ENCODE data around the gene TENT4A. TPM values are rescaled to one million over a fixed set of nuclear protein-coding genes. Genes with fewer than 3 reads are reported as not detected.

The TENT4A gene
- total RNA-seq, 1 experiment from 2014 or later = 29.2 TPM

- no peak for ATAC-seq
Measured at GRCh38 chr5:6692906-6693305, 20.3 kb upstream of the TENT4A start.

DNA sequence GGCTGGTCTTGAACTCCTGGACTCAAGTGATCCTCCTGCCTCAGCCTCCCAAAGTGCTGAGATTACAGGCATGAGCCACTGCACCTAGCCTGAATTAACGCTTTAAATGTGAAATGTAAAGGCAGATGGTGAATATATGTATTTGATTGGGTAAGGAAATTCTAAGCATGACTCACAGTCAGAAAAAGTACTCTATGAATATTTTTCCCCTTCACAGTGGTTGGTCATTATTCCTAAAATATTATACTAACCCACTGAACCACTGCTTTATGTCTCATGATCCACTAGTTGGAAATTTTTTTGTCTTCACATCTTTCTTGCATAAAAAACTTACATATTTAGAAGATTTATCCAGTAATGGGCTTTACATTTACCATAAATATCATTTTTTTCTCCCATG is 14.5 kb upstream of the TENT4A start:
- ChIA-PET CTCF (no interaction called here), POLR2A (no interaction called here)
- H3K27ac Mint-ChIP-seq = no peak overlapping the region
- no peak overlapping the region for H3K4me3 Mint-ChIP-seq
- no peaks in the 10 kb centered on the region for H3K36me3 Mint-ChIP-seq
- ATAC-seq (no peak), DNase-seq (ENCODE audit: low spot score) (no peak)
- peaks cover 23% of the 10 kb centered on the region for H3K4me1 Mint-ChIP-seq
- no peaks in the 10 kb centered on the region; the same call in 1 of the 2 replicates for H3K27me3 Mint-ChIP-seq (ENCODE audit: low read depth)
- no peaks in the 10 kb centered on the region for H3K9me3 Mint-ChIP-seq
- no peak for TF ChIP-seq MYBL2 (CRISPR knock-in tag; IDR thresholded peaks at IDR 0.05)
- TF ChIP-seq KAT7 (CRISPR knock-in tag; IDR thresholded peaks at IDR 0.05; ENCODE audit: borderline replicate concordance) = no peak

More at GRCh38 chr5:6692906-6693305, 20.3 kb upstream of the TENT4A start:
- H3K27me3 Mint-ChIP-seq (ENCODE audit: low read depth) = peaks cover 7% of the 10 kb centered on the region
- no peaks in the 10 kb centered on the region for H3K9me3 Mint-ChIP-seq
- no peak for DNase-seq (ENCODE audit: low spot score)
- ChIA-PET POLR2A (no interaction called here), CTCF (no interaction called here)
- no peak for TF ChIP-seq JAZF1 (CRISPR knock-in tag; IDR thresholded peaks at IDR 0.05)
- TF ChIP-seq, protein P1, sequence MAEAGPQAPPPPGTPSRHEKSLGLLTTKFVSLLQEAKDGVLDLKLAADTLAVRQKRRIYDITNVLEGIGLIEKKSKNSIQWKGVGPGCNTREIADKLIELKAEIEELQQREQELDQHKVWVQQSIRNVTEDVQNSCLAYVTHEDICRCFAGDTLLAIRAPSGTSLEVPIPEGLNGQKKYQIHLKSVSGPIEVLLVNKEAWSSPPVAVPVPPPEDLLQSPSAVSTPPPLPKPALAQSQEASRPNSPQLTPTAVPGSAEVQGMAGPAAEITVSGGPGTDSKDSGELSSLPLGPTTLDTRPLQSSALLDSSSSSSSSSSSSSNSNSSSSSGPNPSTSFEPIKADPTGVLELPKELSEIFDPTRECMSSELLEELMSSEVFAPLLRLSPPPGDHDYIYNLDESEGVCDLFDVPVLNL (CRISPR knock-in tag; IDR thresholded peaks at IDR 0.05; ENCODE audit: borderline replicate concordance, low read depth) = no peak
- TF ChIP-seq SOX15 (CRISPR knock-in tag; IDR thresholded peaks at IDR 0.05) = no peak
- H3K4me1 Mint-ChIP-seq = no peaks in the 10 kb centered on the region
- H3K4me3 Mint-ChIP-seq = no peak overlapping the region
- no peak overlapping the region for H3K27ac Mint-ChIP-seq
- no peaks in the 10 kb centered on the region for H3K36me3 Mint-ChIP-seq

DNA sequence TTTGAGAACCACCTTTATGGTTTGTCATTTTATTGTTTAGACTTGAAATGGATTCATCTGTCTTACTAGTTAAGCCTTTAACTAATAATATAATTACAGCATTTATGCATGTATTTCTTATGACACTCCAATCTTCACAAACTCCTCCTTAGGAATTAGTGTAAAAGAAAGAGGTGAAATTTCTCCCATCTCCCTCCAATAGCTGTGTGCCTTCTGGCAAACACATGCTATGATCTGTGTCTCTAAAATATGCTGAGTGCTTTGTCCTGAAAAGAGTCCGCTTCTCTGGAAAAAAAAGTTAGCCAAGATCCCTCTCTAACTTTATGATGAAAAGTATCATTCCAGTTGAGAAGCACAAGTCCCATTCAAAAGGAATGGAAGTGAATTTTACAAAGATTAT is 13.9 kb upstream of the TENT4A start:
- no peak overlapping the region for H3K27ac Mint-ChIP-seq
- H3K4me1 Mint-ChIP-seq = peaks cover 23% of the 10 kb centered on the region
- H3K9me3 Mint-ChIP-seq = no peaks in the 10 kb centered on the region
- ATAC-seq = no peak
- ChIA-PET POLR2A (no interaction called here), CTCF (interaction anchor here (1.7 kb wide), 1 partner anchor 13 kb away, joined by 5 read pairs; the partner anchor contains the start of gene TENT4A)
- H3K27me3 Mint-ChIP-seq (ENCODE audit: low read depth) = no peaks in the 10 kb centered on the region; the same call in 1 of the 2 replicates
- no peaks in the 10 kb centered on the region for H3K36me3 Mint-ChIP-seq
- H3K4me3 Mint-ChIP-seq = no peak overlapping the region
- TF ChIP-seq ZNF232 (CRISPR knock-in tag; IDR thresholded peaks at IDR 0.05) (no peak), IRF1 (CRISPR knock-in tag; IDR thresholded peaks at IDR 0.05) (no peak), PRRX2 (CRISPR knock-in tag; IDR thresholded peaks at IDR 0.05) (no peak), HMGA2 (CRISPR knock-in tag; IDR thresholded peaks at IDR 0.05) (no peak), ATF1 (CRISPR knock-in tag; IDR thresholded peaks at IDR 0.05) (no peak), ETV6 (CRISPR knock-in tag; IDR thresholded peaks at IDR 0.05) (no peak), IRF2 (CRISPR knock-in tag; IDR thresholded peaks at IDR 0.05; ENCODE audit: borderline replicate concordance, low read depth) (no peak), NFE2L1 (CRISPR knock-in tag; IDR thresholded peaks at IDR 0.05) (no peak), TEAD1 (CRISPR knock-in tag; IDR thresholded peaks at IDR 0.05) (no peak), NR3C1 (CRISPR knock-in tag; conservative IDR thresholded peaks at IDR 0.05; ENCODE audit: low read depth) (no peak), SMAD3 (CRISPR knock-in tag; IDR thresholded peaks at IDR 0.05; ENCODE audit: borderline replicate concordance) (no peak)
- TF ChIP-seq, protein P2, sequence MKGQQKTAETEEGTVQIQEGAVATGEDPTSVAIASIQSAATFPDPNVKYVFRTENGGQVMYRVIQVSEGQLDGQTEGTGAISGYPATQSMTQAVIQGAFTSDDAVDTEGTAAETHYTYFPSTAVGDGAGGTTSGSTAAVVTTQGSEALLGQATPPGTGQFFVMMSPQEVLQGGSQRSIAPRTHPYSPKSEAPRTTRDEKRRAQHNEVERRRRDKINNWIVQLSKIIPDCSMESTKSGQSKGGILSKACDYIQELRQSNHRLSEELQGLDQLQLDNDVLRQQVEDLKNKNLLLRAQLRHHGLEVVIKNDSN (CRISPR knock-in tag; IDR thresholded peaks at IDR 0.05) = no peak
- no peak for DNase-seq (ENCODE audit: low spot score)

DNA sequence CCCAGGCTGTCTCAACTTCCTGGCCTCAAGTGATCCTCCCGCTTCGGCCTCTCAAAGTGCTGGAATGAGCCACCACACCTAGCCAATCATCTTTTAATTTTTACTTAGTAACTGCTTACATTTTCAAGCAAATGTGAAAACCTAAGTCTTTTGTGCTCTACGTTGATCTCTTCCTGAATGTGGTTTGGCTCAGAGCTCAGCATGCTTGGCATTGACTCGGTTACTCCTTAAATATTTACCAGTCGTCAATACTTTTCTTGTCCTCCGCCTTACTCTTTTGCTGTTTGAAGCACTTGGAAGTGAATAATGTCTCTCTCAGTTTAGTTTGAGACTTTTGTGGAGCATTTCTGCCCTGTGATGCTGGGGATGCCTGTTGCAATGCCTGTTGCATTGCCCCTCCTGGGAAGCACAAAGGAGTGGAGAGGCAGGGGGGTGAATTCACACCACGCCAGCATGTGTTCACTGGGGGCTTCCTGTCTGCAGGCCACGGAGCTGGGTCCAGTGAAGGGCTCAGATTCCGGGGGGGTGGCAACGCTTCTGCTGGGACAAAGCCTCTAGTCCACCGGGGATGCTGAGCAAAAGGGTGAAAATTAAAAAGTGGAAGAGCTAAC is 13.1 kb upstream of the TENT4A start:
- Mint-ChIP-seq H3K4me1 (peaks cover 23% of the 10 kb centered on the region), H3K27me3 (ENCODE audit: low read depth) (no peaks in the 10 kb centered on the region; the same call in 1 of the 2 replicates), H3K36me3 (no peaks in the 10 kb centered on the region), H3K27ac (no peak overlapping the region), H3K4me3 (no peak overlapping the region), H3K9me3 (no peaks in the 10 kb centered on the region)
- POLR2A ChIA-PET = no interaction called here
- CTCF ChIA-PET = interaction anchor here (1.4 to 1.7 kb wide), 2 partner anchors 13 to 45 kb away, joined by 4 to 5 read pairs; partner anchors contain the start of gene TENT4A
- ATAC-seq (peak; percentile 61), DNase-seq (ENCODE audit: low spot score) (no peak)
- TF ChIP-seq ESRRA (CRISPR knock-in tag; IDR thresholded peaks at IDR 0.05; ENCODE audit: borderline replicate concordance) = no peak
- TF ChIP-seq MAX (CRISPR knock-in tag; IDR thresholded peaks at IDR 0.05) = no peak
- no peak for TF ChIP-seq ZNF671 (CRISPR knock-in tag; IDR thresholded peaks at IDR 0.05)
- no peak for TF ChIP-seq FOXK1 (CRISPR knock-in tag; IDR thresholded peaks at IDR 0.05)
- no peak for TF ChIP-seq GTF2I (CRISPR knock-in tag; conservative IDR thresholded peaks at IDR 0.05)
- TF ChIP-seq TEAD1 (CRISPR knock-in tag; IDR thresholded peaks at IDR 0.05) = no peak
- no peak for TF ChIP-seq NR2C2 (CRISPR knock-in tag; IDR thresholded peaks at IDR 0.05)
- TF ChIP-seq, protein P1 (CRISPR knock-in tag; IDR thresholded peaks at IDR 0.05; ENCODE audit: borderline replicate concordance, low read depth) = no peak
- no peak for TF ChIP-seq ZNF317 (CRISPR knock-in tag; IDR thresholded peaks at IDR 0.05; ENCODE audit: borderline replicate concordance, low read depth)
- TF ChIP-seq, protein P3, sequence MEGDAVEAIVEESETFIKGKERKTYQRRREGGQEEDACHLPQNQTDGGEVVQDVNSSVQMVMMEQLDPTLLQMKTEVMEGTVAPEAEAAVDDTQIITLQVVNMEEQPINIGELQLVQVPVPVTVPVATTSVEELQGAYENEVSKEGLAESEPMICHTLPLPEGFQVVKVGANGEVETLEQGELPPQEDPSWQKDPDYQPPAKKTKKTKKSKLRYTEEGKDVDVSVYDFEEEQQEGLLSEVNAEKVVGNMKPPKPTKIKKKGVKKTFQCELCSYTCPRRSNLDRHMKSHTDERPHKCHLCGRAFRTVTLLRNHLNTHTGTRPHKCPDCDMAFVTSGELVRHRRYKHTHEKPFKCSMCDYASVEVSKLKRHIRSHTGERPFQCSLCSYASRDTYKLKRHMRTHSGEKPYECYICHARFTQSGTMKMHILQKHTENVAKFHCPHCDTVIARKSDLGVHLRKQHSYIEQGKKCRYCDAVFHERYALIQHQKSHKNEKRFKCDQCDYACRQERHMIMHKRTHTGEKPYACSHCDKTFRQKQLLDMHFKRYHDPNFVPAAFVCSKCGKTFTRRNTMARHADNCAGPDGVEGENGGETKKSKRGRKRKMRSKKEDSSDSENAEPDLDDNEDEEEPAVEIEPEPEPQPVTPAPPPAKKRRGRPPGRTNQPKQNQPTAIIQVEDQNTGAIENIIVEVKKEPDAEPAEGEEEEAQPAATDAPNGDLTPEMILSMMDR (IDR thresholded peaks at IDR 0.05) = no peak
- TF ChIP-seq NFYB (CRISPR knock-in tag; conservative IDR thresholded peaks at IDR 0.05; ENCODE audit: low read depth) = no peak

Data from WTC11 (cell line).